Activated CD4-positive, alpha-beta T cell treated with anti-CD3 and anti-CD28 coated beads for 1 hour (primary cell): ENCODE measurements around the gene CST9.
"Not testable (repeated sequence)": the region's sequence is repeated elsewhere in the genome, so short reads cannot be mapped to it uniquely, and the experiment has no call there.

Source experiments
- DNase-seq: peaks from one replicate; pipeline ENCODE4 v3.0.0-alpha.2; 2020

CST9 gene

DNA sequence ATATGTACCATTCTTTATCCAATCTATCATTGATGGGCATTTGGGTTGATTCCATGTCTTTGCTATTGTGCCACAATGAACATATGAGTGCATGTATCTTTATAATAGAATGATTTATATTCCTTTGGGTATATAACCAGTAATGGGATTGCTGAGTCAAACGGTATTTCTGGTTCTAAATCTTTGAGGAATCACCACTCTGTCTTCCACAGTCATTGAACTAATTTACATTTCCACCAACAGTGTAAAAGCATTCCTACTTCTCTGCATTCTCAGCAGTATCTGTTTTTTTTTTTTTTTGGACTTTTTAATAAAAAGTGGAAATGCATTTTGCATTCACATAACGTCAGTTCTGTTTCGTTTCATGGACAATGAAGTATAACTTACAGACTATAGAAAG lies 16.7 kb upstream of the CST9 start:
- DNase-seq = not testable (repeated sequence)

GRCh38 chr20:23620670-23621386 lies 15.1 kb upstream of the CST9 start:
- DNase-seq = not testable (repeated sequence)

DNA sequence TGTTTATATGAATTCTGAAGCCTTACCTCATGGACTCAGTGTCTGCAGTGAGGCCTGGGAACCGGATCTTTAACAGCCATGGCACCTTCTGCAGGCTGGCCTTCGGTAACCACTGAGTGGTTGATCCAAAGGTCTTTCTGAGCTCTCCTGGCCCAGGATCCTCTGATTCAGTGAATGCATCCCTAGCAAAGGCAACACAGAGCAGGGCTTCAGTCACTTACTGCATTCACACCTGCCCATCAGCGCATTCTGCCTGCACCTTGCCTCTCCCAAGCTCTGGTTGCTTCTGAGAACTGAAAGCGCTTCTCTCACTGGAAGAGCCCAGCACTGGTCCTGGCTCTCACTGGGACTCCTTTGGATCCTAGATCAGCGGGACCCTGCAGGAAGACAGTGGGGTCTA lies 8.4 kb upstream of the CST9 start:
- DNase-seq = no peak

GRCh38 chr20:23613676-23614075 lies 8.0 kb upstream of the CST9 start:
- no peak for DNase-seq

- no peak for DNase-seq
These were observed 6.7 kb upstream of the CST9 start for GRCh38 chr20:23612396-23612795.

- DNase-seq = no peak
These were observed 3.9 kb upstream of the CST9 start for GRCh38 chr20:23609486-23610109.

GRCh38 chr20:23608251-23608846 lies 2.6 kb upstream of the CST9 start:
- DNase-seq = no peak

GRCh38 chr20:23607497-23608245 lies 2.0 kb upstream of the CST9 start:
- DNase-seq = no peak

- no peak for DNase-seq
These were observed 934 bp upstream of the CST9 start for GRCh38 chr20:23606652-23607049.

DNA sequence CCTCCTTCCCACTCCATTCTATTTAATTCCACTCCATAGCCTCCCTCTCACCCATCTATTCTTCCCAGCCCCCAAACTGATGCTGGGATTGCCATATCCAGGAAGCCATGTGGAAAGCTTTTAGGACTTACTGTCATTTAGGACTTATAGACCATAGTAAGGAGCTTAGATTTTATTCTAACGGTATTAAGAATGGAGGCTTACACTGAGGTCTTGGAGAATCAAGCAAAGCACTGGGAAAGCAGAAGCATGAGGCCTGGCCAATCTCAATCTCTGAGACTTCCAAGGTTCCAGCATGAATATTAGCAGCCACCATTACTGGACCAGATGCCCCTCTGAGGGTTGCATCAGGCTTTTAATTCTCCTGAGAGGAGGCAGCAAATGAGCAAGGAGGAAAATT lies 1.4 kb downstream of the CST9 start:
- DNase-seq = no peak

DNA sequence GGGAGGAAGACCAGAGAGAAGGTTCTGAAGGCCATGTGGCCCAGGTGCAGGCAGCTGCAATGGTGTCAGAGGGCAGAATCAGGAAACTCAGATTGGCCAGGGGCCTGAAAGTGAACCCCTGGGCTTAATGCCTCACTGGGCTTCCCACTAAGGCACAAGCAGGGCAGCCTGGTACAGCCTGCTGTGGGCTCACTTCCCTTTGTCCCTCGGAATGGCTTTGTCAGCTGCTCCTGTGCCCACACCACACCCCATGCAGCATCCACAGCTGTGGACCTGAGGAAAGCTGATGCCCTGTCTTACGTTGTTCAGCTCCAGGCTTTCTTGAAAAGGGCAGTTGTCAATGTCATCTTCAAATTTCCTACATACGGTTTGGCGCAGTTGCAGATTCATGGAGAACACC lies 2.4 kb downstream of the CST9 start:
- DNase-seq = no peak

DNA sequence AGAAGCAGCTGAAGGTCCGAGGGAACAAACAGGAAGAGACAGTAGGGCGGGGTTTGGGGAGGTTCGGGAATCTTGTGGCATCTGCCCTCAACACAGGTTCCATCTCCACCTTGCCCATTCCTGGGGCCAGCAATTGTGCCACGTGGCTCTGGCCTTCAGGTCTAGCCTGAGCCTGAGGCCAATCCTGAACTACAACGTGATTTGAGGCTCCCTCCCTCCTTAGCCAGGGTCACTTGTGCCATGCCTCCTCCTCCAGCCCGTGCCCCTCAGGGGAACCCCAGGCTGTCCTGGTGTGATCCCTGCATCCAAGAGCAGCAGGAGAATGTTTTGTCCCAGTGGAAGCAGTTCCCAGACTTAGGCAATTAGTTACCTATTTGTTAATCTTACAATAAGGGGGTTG lies 3.0 kb downstream of the CST9 start:
- no peak for DNase-seq

GRCh38 chr20:23602241-23602640 lies 3.5 kb downstream of the CST9 start:
- DNase-seq = no peak

DNA sequence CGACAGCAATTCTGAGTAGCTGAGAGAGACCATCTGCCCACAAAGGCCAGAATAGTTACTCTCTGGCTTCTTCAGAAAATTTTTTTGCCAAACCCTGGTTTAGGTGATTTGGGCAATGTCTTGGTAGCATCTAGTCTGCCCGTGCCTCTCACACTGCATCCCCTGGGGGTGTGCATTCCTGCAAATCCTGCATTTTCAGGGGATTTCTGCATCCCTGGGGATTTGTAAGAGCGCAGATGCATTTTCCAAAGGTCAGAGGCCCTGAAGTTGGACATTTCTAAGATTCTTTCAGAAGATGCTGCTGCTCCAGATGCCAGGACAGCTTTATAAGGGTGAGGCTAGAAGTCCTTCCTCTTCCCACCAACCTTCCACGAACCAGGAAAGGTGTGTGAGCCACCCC lies 4.0 kb downstream of the CST9 start:
- no peak for DNase-seq

DNA sequence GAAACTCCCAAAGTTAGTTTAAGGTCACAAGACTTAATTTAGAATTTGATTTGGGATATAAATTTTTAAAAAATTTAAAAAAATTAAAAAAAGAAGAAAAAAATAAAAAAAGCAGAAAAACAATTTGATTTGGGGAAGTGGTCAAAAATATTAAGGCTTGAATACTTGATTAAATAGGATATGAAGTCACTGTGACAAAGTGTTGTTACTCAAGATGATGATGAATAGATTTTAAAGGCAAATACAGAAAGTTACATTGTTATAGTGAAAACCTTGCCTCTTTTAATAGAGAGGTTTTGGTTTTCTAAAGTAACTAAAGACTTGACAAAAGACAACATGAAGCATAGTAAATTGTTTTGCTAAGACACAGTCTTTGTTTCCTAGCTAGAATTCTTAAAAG lies 7.2 kb downstream of the CST9 start:
- no peak for DNase-seq

GRCh38 chr20:23596579-23597250 lies 9.0 kb downstream of the CST9 start:
- no peak for DNase-seq

GRCh38 chr20:23595941-23596340 lies 9.8 kb downstream of the CST9 start:
- no peak for DNase-seq

GRCh38 chr20:23588434-23589403 lies 17.0 kb downstream of the CST9 start:
- DNase-seq = no peak

- DNase-seq = no peak
These were observed 18.1 kb downstream of the CST9 start for GRCh38 chr20:23587631-23588030.

- no peak for DNase-seq
These were observed 18.8 kb downstream of the CST9 start for GRCh38 chr20:23586735-23587525.
